Cerebellar nuclear complex (tissue), 1 donor: ENCODE data around the gene ALOX12B.
A peak's percentile ranks its signal among the peaks of the same experiment; 100 is the strongest.
"Not testable (repeated sequence)": the region's sequence is repeated elsewhere in the genome, so short reads cannot be mapped to it uniquely, and the experiment has no call there.

Source experiments
- DNase-seq, 2 experiments: peaks; one replicate each; lab custom pipeline; 2025; lab: John Stamatoyannopoulos, UW

Gene ALOX12B

GRCh38 chr17:8118769-8119580, 31.5 kb upstream of the ALOX12B start:
- peak; percentile 63 to 76 for DNase-seq

- DNase-seq: peak in 1 of 2 experiments; percentile 34
These were observed 30.7 kb upstream of the ALOX12B start, which contains the start of gene ALOXE3 for GRCh38 chr17:8117980-8118768. Gene ALOXE3, minus strand, starts transcription at chr17:8118514. Its CDS starts 524 bp downstream, at chr17:8117990.

GRCh38 chr17:8117367-8117979, 30.0 kb upstream of the ALOX12B start:
- DNase-seq: no peak

GRCh38 chr17:8116776-8117175, 29.3 kb upstream of the ALOX12B start:
- no peak for DNase-seq

- DNase-seq: no peak
These were observed 23.4 kb upstream of the ALOX12B start for GRCh38 chr17:8110907-8111306.

- no peak for DNase-seq
These were observed 22.9 kb upstream of the ALOX12B start for GRCh38 chr17:8110456-8110804.

GRCh38 chr17:8109661-8110455, 22.3 kb upstream of the ALOX12B start:
- DNase-seq: no peak

- no peak for DNase-seq
These were observed 21.6 kb upstream of the ALOX12B start for GRCh38 chr17:8108972-8109660.

GRCh38 chr17:8106980-8107379, 19.5 kb upstream of the ALOX12B start:
- not testable (repeated sequence) for DNase-seq

GRCh38 chr17:8105957-8106398, 18.5 kb upstream of the ALOX12B start:
- DNase-seq: no peak

- DNase-seq: no peak
These were observed 17.4 kb upstream of the ALOX12B start for GRCh38 chr17:8104911-8105310.

GRCh38 chr17:8103549-8103948, 16.0 kb upstream of the ALOX12B start:
- DNase-seq: no peak

- no peak for DNase-seq
These were observed 14.2 kb upstream of the ALOX12B start for GRCh38 chr17:8101721-8102120.

- no peak for DNase-seq
These were observed 13.2 kb upstream of the ALOX12B start for GRCh38 chr17:8100763-8101162.

GRCh38 chr17:8100111-8100510, 12.6 kb upstream of the ALOX12B start:
- DNase-seq: no peak

- no peak for DNase-seq
These were observed 9.0 kb upstream of the ALOX12B start for GRCh38 chr17:8096541-8096940.

- no peak for DNase-seq
These were observed 7.8 kb upstream of the ALOX12B start for GRCh38 chr17:8095361-8095760.

GRCh38 chr17:8091033-8091687, 3.6 kb upstream of the ALOX12B start:
- no peak for DNase-seq

- no peak for DNase-seq
These were observed 2.2 kb upstream of the ALOX12B start for GRCh38 chr17:8089728-8090127.

GRCh38 chr17:8087952-8088230, 375 bp upstream of the ALOX12B start:
- no peak for DNase-seq

- DNase-seq: no peak
These were observed 3.3 kb downstream of the ALOX12B start for GRCh38 chr17:8084250-8084649.
